Prostate gland (tissue), 2 donors: Measurements from ENCODE around the gene RGS2.

Experiments used
- CTCF ChIP-seq, 4 experiments: fragments of 200-600 bp in 2 of 4; fragments of 450-650 bp in 2 of 4; sonication (generic) in 2 of 4; IDR thresholded peaks; 1 replicate in 3 of 4; 2 replicates in 1 of 4; pipeline ENCODE4 v1.5.1; 2016 to 2019; ENCODE audit warnings: antibody characterized with exemption in 4 of 4, mild to moderate bottlenecking in 2 of 4, moderate library complexity in 2 of 4
- POLR2A ChIP-seq: fragments of 450-650 bp; IDR thresholded peaks from one replicate; pipeline ENCODE4 v1.6.1; 2016; ENCODE audit warnings: antibody characterized with exemption, mild to moderate bottlenecking

DNA sequence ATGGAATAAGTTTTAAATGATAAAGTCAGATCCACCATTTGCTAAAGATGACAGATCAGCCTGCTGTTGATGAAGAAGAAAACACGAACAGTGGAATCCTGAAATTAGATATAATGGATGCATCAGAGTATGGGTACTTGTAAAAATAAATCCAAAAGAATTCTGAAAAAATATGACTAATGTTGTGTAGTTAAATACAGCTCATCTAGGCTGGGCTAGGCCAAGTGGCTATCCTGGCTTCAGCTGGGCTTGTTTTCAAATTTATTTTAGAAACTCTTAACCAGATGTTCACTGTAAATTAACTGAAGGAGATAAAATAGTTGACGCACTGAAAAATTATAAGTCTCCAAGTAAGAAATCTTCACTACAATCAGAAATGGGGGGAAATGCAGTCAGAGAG lies 7.4 kb upstream of the RGS2 start:
- no peak for TF ChIP-seq CTCF (IDR thresholded peaks at IDR 0.05)
- TF ChIP-seq POLR2A = no peak
